GM12878 (cell line): ENCODE measurements around the gene LRRC3B. TPM values are rescaled to one million over a fixed set of nuclear protein-coding genes. Genes with fewer than 3 reads are reported as not detected.

Experiments
- ATAC-seq: fragments of 200-7000 bp; cut with Tn5 transposase; 3 replicates; pipeline ENCODE4 v1.9.1; 2020; ENCODE audit warnings: mild to moderate bottlenecking, moderate library complexity
- BruUV-seq: library from RNA; stranded (reverse); fragments of 400-500 nt; replicated peaks from 2 replicates; lab custom pipeline; 2021; lab: Mats Ljungman, UMichigan
- CTCF ChIA-PET: fragments of 300-600 bp; sonication (Branson Sonifier 250); formaldehyde crosslinking; extraction: SDS; loops from one replicate; lab custom pipeline; 2021; ENCODE audit warnings: inconsistent platforms; lab: Yijun Ruan, JAX
- POLR2A ChIA-PET: fragments of 350-600 bp; formaldehyde crosslinking; extraction: SDS; loops from one replicate; lab custom pipeline; 2021; ENCODE audit warnings: inconsistent platforms; lab: Charles Lee
- RAD21 ChIA-PET: fragments of 300-600 bp; sonication (Branson Sonifier 250); formaldehyde crosslinking; loops from one replicate; lab custom pipeline; 2023; ENCODE audit warnings: antibody characterized with exemption; ENCODE audit not compliant: unreplicated experiment; lab: Charles Lee
- SMC1A ChIA-PET: fragments of 300-600 bp; sonication (Branson Sonifier 250); formaldehyde crosslinking; loops from one replicate; lab custom pipeline; 2023; ENCODE audit not compliant: unreplicated experiment, uncharacterized antibody; lab: Charles Lee
- DNase-seq: peaks from one replicate; pipeline ENCODE4 v3.0.0-alpha.2; 2011; ENCODE audit warnings: low read depth, low spot score
- FAIRE-seq: peaks from 3 replicates; lab custom pipeline; 2011; peaks lifted over from hg19 to GRCh38; lab: Jason Lieb, UNC
- H2AFZ ChIP-seq: 2 replicates; pipeline ENCODE4 v1.6.0; 2011; ENCODE audit warnings: low read depth, low read length, control low read depth; ENCODE audit not compliant: control insufficient read depth
- H3K27ac ChIP-seq: 2 replicates; pipeline ENCODE4 v1.5.1; 2011; ENCODE audit warnings: control low read depth; ENCODE audit not compliant: control insufficient read depth, insufficient read depth
- H3K27me3 ChIP-seq, 2 experiments: replicated peaks in 1 of 2; 2 replicates each; pipeline versions ENCODE4 v1.6.0 to v1.6.1; 2011; ENCODE audit warnings: low read length in 1 of 2; ENCODE audit not compliant: control insufficient read depth in 2 of 2, insufficient read depth in 2 of 2
- H3K36me3 ChIP-seq, 2 experiments: 2 replicates each; pipeline ENCODE4 v1.5.1; 2011; ENCODE audit warnings: low read length in 1 of 2; ENCODE audit not compliant: control insufficient read depth in 2 of 2, insufficient read depth in 2 of 2
- H3K4me1 ChIP-seq: 2 replicates; pipeline ENCODE4 v1.6.1; 2011; ENCODE audit warnings: mild to moderate bottlenecking, low read length, moderate library complexity, mixed read lengths; ENCODE audit not compliant: control insufficient read depth, insufficient read depth
- H3K4me2 ChIP-seq: 2 replicates; pipeline ENCODE4 v1.6.0; 2011; ENCODE audit warnings: control low read depth; ENCODE audit not compliant: control insufficient read depth, insufficient read depth
- H3K4me3 ChIP-seq: fragments of 200-600 bp; sonication (generic); 2 replicates; pipeline ENCODE4 v1.5.1; 2016
- H3K79me2 ChIP-seq: 2 replicates; pipeline ENCODE4 v1.6.0; 2011; ENCODE audit warnings: low read length; ENCODE audit not compliant: control insufficient read depth, insufficient read depth
- H3K9ac ChIP-seq: 2 replicates; pipeline ENCODE4 v1.8.0; 2011; ENCODE audit warnings: low read length, control low read depth, mixed read lengths; ENCODE audit not compliant: control insufficient read depth, insufficient read depth
- H3K9me3 ChIP-seq: replicated peaks from 3 replicates; pipeline ENCODE4 v1.5.1; 2011; ENCODE audit warnings: mild to moderate bottlenecking, low read length; ENCODE audit not compliant: control insufficient read depth, insufficient read depth
- H4K20me1 ChIP-seq: 2 replicates; pipeline ENCODE4 v1.6.0; 2011; ENCODE audit not compliant: control insufficient read depth, insufficient read depth
- ATF7 ChIP-seq: fragments of 450-650 bp; IDR thresholded peaks from 2 replicates; pipeline ENCODE4 v1.6.1; 2016; ENCODE audit warnings: low read depth, mild to moderate bottlenecking
- BCL11A ChIP-seq: IDR thresholded peaks from 2 replicates; pipeline ENCODE4 v1.6.1; 2011; ENCODE audit warnings: low read depth, low read length
- HDAC2 ChIP-seq: fragments of 200-600 bp; sonication (generic); IDR thresholded peaks from 2 replicates; pipeline ENCODE4 v1.6.1; 2017
- IRF4 ChIP-seq: IDR thresholded peaks from 2 replicates; pipeline ENCODE4 v1.6.1; 2011; ENCODE audit warnings: low read depth, low read length
- JUNB ChIP-seq: IDR thresholded peaks from 2 replicates; pipeline ENCODE4 v1.6.1; 2016; ENCODE audit warnings: antibody characterized with exemption, mild to moderate bottlenecking
- MEF2A ChIP-seq: IDR thresholded peaks from 2 replicates; pipeline ENCODE4 v1.6.1; 2011; ENCODE audit warnings: low read depth, mild to moderate bottlenecking, low read length, moderate library complexity; ENCODE audit not compliant: insufficient read depth
- MEF2B ChIP-seq: fragments of 450-650 bp; IDR thresholded peaks from 2 replicates; pipeline ENCODE4 v1.6.1; 2018; ENCODE audit warnings: mild to moderate bottlenecking, moderate library complexity; ENCODE audit not compliant: partially characterized antibody, poor library complexity, severe bottlenecking
- POU2F2 ChIP-seq: IDR thresholded peaks from 3 replicates; pipeline ENCODE4 v1.6.1; 2011; ENCODE audit warnings: low read depth, mild to moderate bottlenecking, low read length, borderline replicate concordance
- RBBP5 ChIP-seq: fragments of 200-600 bp; sonication (generic); conservative IDR thresholded peaks from 2 replicates; pipeline ENCODE4 v1.6.1; 2016
- SUPT20H ChIP-seq: IDR thresholded peaks from 2 replicates; pipeline ENCODE4 v1.6.1; 2011; ENCODE audit warnings: low read depth, mild to moderate bottlenecking, low read length, moderate library complexity, borderline replicate concordance; ENCODE audit not compliant: control insufficient read depth
- TBL1XR1 ChIP-seq: IDR thresholded peaks from 2 replicates; pipeline ENCODE4 v1.6.1; 2012; ENCODE audit warnings: low read depth, low read length, improper control_type of control experiment
- ZNF24 ChIP-seq: fragments of 450-650 bp; IDR thresholded peaks from 2 replicates; pipeline ENCODE4 v1.6.1; 2017; ENCODE audit warnings: antibody characterized with exemption, mild to moderate bottlenecking
- WGBS: methylation state at CpG from one replicate; pipeline ENCODE4 v1.1.6; 2016; ENCODE audit warnings: low lambda C conversion rate; ENCODE audit not compliant: insufficient replicate concordance, insufficient coverage; ENCODE audit errors: missing lambda C conversion rate; 5-methylcytosine and 5-hydroxymethylcytosine counted together
- in situ Hi-C: fragments of 300-500 bp; cut with MboI; formaldehyde crosslinking; loops from 9 replicates; pipeline ENCODE4 v1.14.3; 2018; ENCODE audit warnings: mixed read lengths
- intact Hi-C: fragments of 100-400 bp; cut with micrococcal nuclease; formaldehyde crosslinking; loops from one replicate; pipeline ENCODE4 v1.14.2; 2022; ENCODE audit not compliant: unreplicated experiment
- polyA plus RNA-seq, 11 experiments: library from polyadenylated mRNA; depleted of rRNA in 4 of 11; unstranded in 6 of 11; stranded (reverse) in 5 of 11; fragments of >200 nt; fragmentation: Nextera tagmentation in 4 of 11; fragmentation: Illumina TruSeq in 1 of 11; extraction: Ambion mirVana in 4 of 11; extraction: Trizol in 1 of 11; gene quantifications; 1 replicate in 1 of 11; 2 replicates in 10 of 11; pipeline versions ENCODE4 v1.2.1 to v1.2.3, GENCODE V29; 2011 to 2016; ENCODE audit warnings: inconsistent platforms in 2 of 11, missing spikeins in 2 of 11, low read depth in 1 of 11
- total RNA-seq, 4 experiments: library from RNA; depleted of rRNA in 3 of 4; stranded (reverse); fragments of >200 nt in 3 of 4; fragmentation: Illumina TruSeq in 1 of 4; extraction: Trizol in 1 of 4; gene quantifications; 2 replicates each; pipeline versions ENCODE4 v1.2.1 to v1.2.3, GENCODE V29; 2013 to 2021
- TF ChIP-seq, protein P1 (sequence below): fragments of 450-650 bp; IDR thresholded peaks from 2 replicates; pipeline ENCODE4 v1.6.1; 2016; ENCODE audit warnings: mild to moderate bottlenecking

The LRRC3B gene
- total and polyA plus RNA-seq, 10 of the 15 experiments (the other 5 are each of a cell fraction or from before 2014, with no cell fraction given) = not detected

DNA sequence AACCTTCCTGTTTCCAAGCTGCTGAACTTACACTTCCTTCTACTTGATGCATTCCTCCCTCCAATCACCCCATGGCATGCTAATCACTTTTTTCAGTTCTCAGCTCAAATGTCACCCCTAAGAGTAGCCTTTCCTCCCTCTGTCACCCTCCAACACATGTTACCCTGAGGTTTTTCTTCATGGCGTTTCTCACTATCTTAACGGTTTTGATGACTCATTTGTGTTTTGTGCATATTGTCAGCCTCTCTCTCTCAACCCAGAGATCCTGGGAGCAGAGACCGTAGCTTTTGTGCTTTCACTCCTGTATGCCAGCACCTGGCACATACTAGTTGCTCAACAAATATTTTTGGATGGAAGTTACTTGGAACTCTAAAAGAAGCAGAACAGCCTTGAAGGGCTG lies 24.5 kb downstream of the LRRC3B start:
- Histone ChIP-seq H3K36me3 (no peaks in the 10 kb centered on the region), H3K9me3 (no peaks in the 10 kb centered on the region), H3K79me2 (no peaks in the 10 kb centered on the region), H3K27me3 (no peaks in the 10 kb centered on the region), H3K4me1 (no peaks in the 10 kb centered on the region), H3K4me3 (no peak overlapping the region), H4K20me1 (no peaks in the 10 kb centered on the region), H3K9ac (no peak overlapping the region), H3K27ac (no peak overlapping the region), H3K4me2 (no peak overlapping the region), H2AFZ (no peak overlapping the region)
- POLR2A ChIA-PET = no interaction called here
- DNase-seq (no peak), ATAC-seq (no peak), FAIRE-seq (no peak)
- SMC1A ChIA-PET = interaction anchor here (0.6 kb wide), 1 partner anchor 13 kb away, joined by 3 read pairs; no protein-coding TSS in a partner anchor
- in situ Hi-C loops = no loop called here
- RAD21 ChIA-PET = no interaction called here
- TF ChIP-seq IRF4 (no peak), JUNB (no peak), MEF2A (no peak), SUPT20H (no peak), BCL11A (no peak), ZNF24 (no peak), RBBP5 (no peak), ATF7 (no peak), HDAC2 (no peak), POU2F2 (no peak), TBL1XR1 (no peak), MEF2B (no peak)
- TF ChIP-seq, protein P1, sequence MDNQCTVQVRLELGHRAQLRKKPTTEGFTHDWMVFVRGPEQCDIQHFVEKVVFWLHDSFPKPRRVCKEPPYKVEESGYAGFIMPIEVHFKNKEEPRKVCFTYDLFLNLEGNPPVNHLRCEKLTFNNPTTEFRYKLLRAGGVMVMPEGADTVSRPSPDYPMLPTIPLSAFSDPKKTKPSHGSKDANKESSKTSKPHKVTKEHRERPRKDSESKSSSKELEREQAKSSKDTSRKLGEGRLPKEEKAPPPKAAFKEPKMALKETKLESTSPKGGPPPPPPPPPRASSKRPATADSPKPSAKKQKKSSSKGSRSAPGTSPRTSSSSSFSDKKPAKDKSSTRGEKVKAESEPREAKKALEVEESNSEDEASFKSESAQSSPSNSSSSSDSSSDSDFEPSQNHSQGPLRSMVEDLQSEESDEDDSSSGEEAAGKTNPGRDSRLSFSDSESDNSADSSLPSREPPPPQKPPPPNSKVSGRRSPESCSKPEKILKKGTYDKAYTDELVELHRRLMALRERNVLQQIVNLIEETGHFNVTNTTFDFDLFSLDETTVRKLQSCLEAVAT = no peak
- 16% methylated on average over 3 of the region's 3 CpGs for WGBS
- CTCF ChIA-PET = no interaction called here
- no TSS peak for BruUV-seq
- intact Hi-C loops = no loop called here
